OCI-LY7 (cell line): ENCODE data around the gene ARRB1.

Source experiments
- CTCF ChIP-seq: fragments of 200-600 bp; sonication (generic); conservative IDR thresholded peaks from 2 replicates; pipeline ENCODE4 v1.5.1; 2014; ENCODE audit warnings: mild to moderate bottlenecking, antibody characterized with exemption, low read length, moderate library complexity, mixed read lengths
- EZH2phosphoT487 ChIP-seq: fragments of 200-600 bp; sonication (generic); IDR thresholded peaks from 2 replicates; pipeline ENCODE4 v1.6.1; 2018; ENCODE audit warnings: low read depth, borderline replicate concordance, mild to moderate bottlenecking, mixed run types, antibody characterized with exemption, low read length, moderate library complexity, mixed read lengths

- TF ChIP-seq CTCF, result no peak
- no peak for TF ChIP-seq EZH2phosphoT487
Measured at GRCh38 chr11:75285776-75286360, 65.6 kb downstream of the ARRB1 start.
